SK-N-SH treated with all-trans-retinoic acid at 6 μM for 48 hours (cell line): ENCODE data around the gene LY86.
A peak's percentile ranks its signal among the peaks of the same experiment; 100 is the strongest.

Source experiments
- ATAC-seq: fragments of 200-7000 bp; cut with Tn5 transposase; 3 replicates; pipeline ENCODE4 v1.9.1; 2020; ENCODE audit warnings: mild to moderate bottlenecking, moderate library complexity
- ARNTL ChIP-seq: fragments of 450-650 bp; formaldehyde crosslinking; IDR thresholded peaks from 2 replicates; pipeline ENCODE4 v1.5.0; 2020; ENCODE audit warnings: low read depth, mild to moderate bottlenecking, moderate library complexity, borderline replicate concordance
- BACH2 ChIP-seq: fragments of 250-450 bp; sonication (Bioruptor Pico); IDR thresholded peaks from 2 replicates; pipeline ENCODE4 v1.9.0; 2021; ENCODE audit warnings: mild to moderate bottlenecking, borderline replicate concordance
- CREB5 ChIP-seq: fragments of 250-450 bp; sonication (Bioruptor Pico); IDR thresholded peaks from 2 replicates; pipeline ENCODE4 v1.5.1; 2020; ENCODE audit warnings: low read depth, mild to moderate bottlenecking, moderate library complexity
- CSDC2 ChIP-seq: fragments of 250-450 bp; sonication (Bioruptor Pico); IDR thresholded peaks from 2 replicates; pipeline ENCODE4 v1.5.0; 2020; ENCODE audit warnings: mild to moderate bottlenecking, moderate library complexity
- CSRNP3 ChIP-seq: fragments of 250-450 bp; sonication (Bioruptor Pico); IDR thresholded peaks from 2 replicates; pipeline ENCODE4 v1.5.1; 2021; ENCODE audit warnings: mild to moderate bottlenecking, moderate library complexity
- ESRRG ChIP-seq: fragments of 250-450 bp; sonication (Bioruptor Pico); IDR thresholded peaks from 2 replicates; pipeline ENCODE4 v1.6.1; 2021; ENCODE audit warnings: mild to moderate bottlenecking
- GLIS3 ChIP-seq: fragments of 250-450 bp; sonication (Bioruptor Pico); IDR thresholded peaks from 2 replicates; pipeline ENCODE4 v1.5.0; 2020; ENCODE audit warnings: mild to moderate bottlenecking, moderate library complexity
- OSR1 ChIP-seq: fragments of 250-450 bp; sonication (Bioruptor Pico); IDR thresholded peaks from 2 replicates; pipeline ENCODE4 v1.8.0; 2022; ENCODE audit warnings: moderate library complexity, mild to moderate bottlenecking, inconsistent platforms
- PATZ1 ChIP-seq: fragments of 250-450 bp; sonication (Bioruptor Pico); IDR thresholded peaks from 2 replicates; pipeline ENCODE4 v1.8.0; 2020; ENCODE audit warnings: mild to moderate bottlenecking, moderate library complexity, borderline replicate concordance
- POU6F1 ChIP-seq: fragments of 250-450 bp; sonication (Bioruptor Pico); IDR thresholded peaks from 2 replicates; pipeline ENCODE4 v1.8.0; 2021; ENCODE audit warnings: low read depth, mild to moderate bottlenecking, moderate library complexity, borderline replicate concordance
- PPARA ChIP-seq: fragments of 250-450 bp; sonication (Bioruptor Pico); IDR thresholded peaks from 2 replicates; pipeline ENCODE4 v1.5.0; 2020; ENCODE audit warnings: mild to moderate bottlenecking, borderline replicate concordance
- RARB ChIP-seq: fragments of 250-450 bp; sonication (Bioruptor Pico); IDR thresholded peaks from 2 replicates; pipeline ENCODE4 v1.8.0; 2021; ENCODE audit warnings: mild to moderate bottlenecking, moderate library complexity
- SNAI2 ChIP-seq: fragments of 250-450 bp; sonication (Bioruptor Pico); IDR thresholded peaks from 2 replicates; pipeline ENCODE4 v1.5.0; 2020; ENCODE audit warnings: mild to moderate bottlenecking, moderate library complexity
- TCF4 ChIP-seq: fragments of 250-450 bp; sonication (Bioruptor Pico); IDR thresholded peaks from 2 replicates; pipeline ENCODE4 v1.8.0; 2021; ENCODE audit warnings: mild to moderate bottlenecking, moderate library complexity, borderline replicate concordance
- TOX ChIP-seq: fragments of 250-450 bp; sonication (Bioruptor Pico); IDR thresholded peaks from 2 replicates; pipeline ENCODE4 v1.8.0; 2021; ENCODE audit warnings: mild to moderate bottlenecking, moderate library complexity, borderline replicate concordance
- TSHZ2 ChIP-seq: fragments of 250-450 bp; sonication (Bioruptor Pico); IDR thresholded peaks from 2 replicates; pipeline ENCODE4 v1.5.0; 2020; ENCODE audit warnings: mild to moderate bottlenecking, moderate library complexity
- ZC3H10 ChIP-seq: fragments of 250-450 bp; sonication (Bioruptor Pico); IDR thresholded peaks from 2 replicates; pipeline ENCODE4 v1.5.1; 2021; ENCODE audit warnings: mild to moderate bottlenecking, moderate library complexity
- ZFP3 ChIP-seq: fragments of 250-450 bp; sonication (Bioruptor Pico); IDR thresholded peaks from 2 replicates; pipeline ENCODE4 v1.5.0; 2020; ENCODE audit warnings: mild to moderate bottlenecking, moderate library complexity
- ZFP30 ChIP-seq: fragments of 450-650 bp; formaldehyde crosslinking; IDR thresholded peaks from 2 replicates; pipeline ENCODE4 v1.5.0; 2022; ENCODE audit warnings: mild to moderate bottlenecking, moderate library complexity
- ZNF565 ChIP-seq: fragments of 450-650 bp; formaldehyde crosslinking; conservative IDR thresholded peaks from 2 replicates; pipeline ENCODE4 v1.5.0; 2020; ENCODE audit warnings: low read depth, mild to moderate bottlenecking, moderate library complexity
- ZNF70 ChIP-seq: fragments of 450-650 bp; formaldehyde crosslinking; IDR thresholded peaks from 2 replicates; pipeline ENCODE4 v1.5.0; 2020; ENCODE audit warnings: mild to moderate bottlenecking, moderate library complexity
- ZNF8 ChIP-seq: fragments of 450-650 bp; formaldehyde crosslinking; IDR thresholded peaks from 2 replicates; pipeline ENCODE4 v1.5.0; 2020; ENCODE audit warnings: mild to moderate bottlenecking, moderate library complexity

Gene LY86

GRCh38 chr6:6556161-6556737 lies 32.3 kb upstream of the LY86 start:
- TF ChIP-seq PATZ1 (CRISPR knock-in tag) (no peak), ZNF70 (no peak), CSDC2 (CRISPR knock-in tag) (no peak), TCF4 (CRISPR knock-in tag) (no peak), CSRNP3 (CRISPR knock-in tag) (no peak), RARB (CRISPR knock-in tag) (no peak), TOX (CRISPR knock-in tag) (no peak), ESRRG (CRISPR knock-in tag) (no peak), ARNTL (CRISPR knock-in tag) (no peak)
- no peak for ATAC-seq

GRCh38 chr6:6556738-6557503 lies 31.6 kb upstream of the LY86 start:
- TF ChIP-seq ZC3H10 (no peak), POU6F1 (CRISPR knock-in tag) (no peak), BACH2 (CRISPR knock-in tag) (no peak), ZNF8 (CRISPR knock-in tag) (no peak), RARB (CRISPR knock-in tag) (no peak), OSR1 (no peak)
- TF ChIP-seq, all 23 proteins: peak for 0
- ATAC-seq = peak; percentile 82

- no peak for ATAC-seq
- no peak for TF ChIP-seq SNAI2 (CRISPR knock-in tag)
- no peak for TF ChIP-seq ZC3H10
- no peak for TF ChIP-seq POU6F1 (CRISPR knock-in tag)
- no peak for TF ChIP-seq PATZ1 (CRISPR knock-in tag)
- TF ChIP-seq ZNF565 (CRISPR knock-in tag) = no peak
- TF ChIP-seq TSHZ2 = no peak
- no peak for TF ChIP-seq CSRNP3 (CRISPR knock-in tag)
- TF ChIP-seq PPARA = no peak
- TF ChIP-seq ZNF70 = no peak
- TF ChIP-seq ZFP30 (CRISPR knock-in tag) = no peak
- no peak for TF ChIP-seq ZFP3 (CRISPR knock-in tag)
- TF ChIP-seq RARB (CRISPR knock-in tag) = no peak
- no peak for TF ChIP-seq ESRRG (CRISPR knock-in tag)
- TF ChIP-seq TCF4 (CRISPR knock-in tag) = no peak
- no peak for TF ChIP-seq GLIS3 (CRISPR knock-in tag)
- TF ChIP-seq ZNF8 (CRISPR knock-in tag) = no peak
- no peak for TF ChIP-seq CREB5
- no peak for TF ChIP-seq TOX (CRISPR knock-in tag)
These were observed 31.0 kb upstream of the LY86 start for GRCh38 chr6:6557504-6557839.
